IMR-90 (cell line): ENCODE results near the gene RAB20.

Experiments used
- POLR2A ChIP-seq: IDR thresholded peaks from 2 replicates; pipeline ENCODE4 v1.6.1; 2012; ENCODE audit warnings: mild to moderate bottlenecking, low read depth, low read length
- RFX5 ChIP-seq: IDR thresholded peaks from 2 replicates; pipeline ENCODE4 v1.8.0; 2012; ENCODE audit warnings: low read depth, mild to moderate bottlenecking, low read length, moderate library complexity
- TF ChIP-seq, protein P1 (sequence below): conservative IDR thresholded peaks from 2 replicates; pipeline ENCODE4 v1.5.1; 2012; ENCODE audit warnings: mild to moderate bottlenecking, low read depth, low read length, improper control_type of control experiment
- TF ChIP-seq, protein P2 (sequence below): fragments of 150-350 bp; IDR thresholded peaks from 2 replicates; pipeline ENCODE4 v1.6.1; 2017; ENCODE audit warnings: mild to moderate bottlenecking, antibody characterized with exemption, low read length, low read depth

DNA sequence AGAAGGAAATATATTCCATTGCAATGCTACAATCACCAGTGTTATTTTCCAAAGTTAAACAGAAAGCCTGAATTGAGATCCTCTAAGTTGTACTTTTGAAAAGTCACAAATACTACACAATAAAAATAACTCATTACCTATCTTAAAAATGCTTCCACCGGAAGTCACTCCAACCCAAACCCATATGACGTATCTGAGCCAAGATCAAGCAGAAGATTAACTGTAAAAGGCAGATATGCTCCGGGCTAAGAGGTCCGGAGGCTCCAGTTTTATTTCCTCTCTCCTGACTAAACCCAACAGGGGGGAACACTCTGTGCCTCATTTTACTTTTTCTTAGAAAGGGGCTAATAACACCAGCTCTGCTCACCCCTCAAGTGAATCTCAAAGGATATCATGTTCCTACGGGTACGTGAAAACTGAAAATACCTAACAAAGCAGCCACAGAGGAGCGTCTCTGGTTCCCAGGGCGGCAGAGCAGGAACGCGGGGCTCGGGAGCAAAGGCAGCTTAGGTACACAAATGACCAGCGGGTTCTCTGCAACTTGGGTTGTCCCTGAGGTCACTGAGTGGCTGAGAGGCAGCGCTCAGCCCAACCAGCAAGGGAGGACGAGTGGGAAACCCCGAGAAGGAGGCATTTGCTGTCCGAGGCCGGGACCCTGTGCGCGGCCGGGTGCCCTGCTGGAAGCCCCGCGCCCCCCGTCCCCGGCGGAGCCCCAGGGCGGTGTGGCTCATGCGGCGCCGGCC, 750 bp downstream of the RAB20 start:
- TF ChIP-seq, protein P1, sequence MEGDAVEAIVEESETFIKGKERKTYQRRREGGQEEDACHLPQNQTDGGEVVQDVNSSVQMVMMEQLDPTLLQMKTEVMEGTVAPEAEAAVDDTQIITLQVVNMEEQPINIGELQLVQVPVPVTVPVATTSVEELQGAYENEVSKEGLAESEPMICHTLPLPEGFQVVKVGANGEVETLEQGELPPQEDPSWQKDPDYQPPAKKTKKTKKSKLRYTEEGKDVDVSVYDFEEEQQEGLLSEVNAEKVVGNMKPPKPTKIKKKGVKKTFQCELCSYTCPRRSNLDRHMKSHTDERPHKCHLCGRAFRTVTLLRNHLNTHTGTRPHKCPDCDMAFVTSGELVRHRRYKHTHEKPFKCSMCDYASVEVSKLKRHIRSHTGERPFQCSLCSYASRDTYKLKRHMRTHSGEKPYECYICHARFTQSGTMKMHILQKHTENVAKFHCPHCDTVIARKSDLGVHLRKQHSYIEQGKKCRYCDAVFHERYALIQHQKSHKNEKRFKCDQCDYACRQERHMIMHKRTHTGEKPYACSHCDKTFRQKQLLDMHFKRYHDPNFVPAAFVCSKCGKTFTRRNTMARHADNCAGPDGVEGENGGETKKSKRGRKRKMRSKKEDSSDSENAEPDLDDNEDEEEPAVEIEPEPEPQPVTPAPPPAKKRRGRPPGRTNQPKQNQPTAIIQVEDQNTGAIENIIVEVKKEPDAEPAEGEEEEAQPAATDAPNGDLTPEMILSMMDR, result no peak
- TF ChIP-seq, protein P2, sequence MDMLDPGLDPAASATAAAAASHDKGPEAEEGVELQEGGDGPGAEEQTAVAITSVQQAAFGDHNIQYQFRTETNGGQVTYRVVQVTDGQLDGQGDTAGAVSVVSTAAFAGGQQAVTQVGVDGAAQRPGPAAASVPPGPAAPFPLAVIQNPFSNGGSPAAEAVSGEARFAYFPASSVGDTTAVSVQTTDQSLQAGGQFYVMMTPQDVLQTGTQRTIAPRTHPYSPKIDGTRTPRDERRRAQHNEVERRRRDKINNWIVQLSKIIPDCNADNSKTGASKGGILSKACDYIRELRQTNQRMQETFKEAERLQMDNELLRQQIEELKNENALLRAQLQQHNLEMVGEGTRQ, result no peak
- TF ChIP-seq POLR2A (no peak), RFX5 (no peak)
